Dermis blood vessel endothelial cell (primary cell): Measurements from ENCODE around the gene ROPN1L. TPM values are rescaled to one million over a fixed set of nuclear protein-coding genes. Genes with fewer than 3 reads are reported as not detected.
"Not testable (repeated sequence)": the region's sequence is repeated elsewhere in the genome, so short reads cannot be mapped to it uniquely, and the experiment has no call there.

Source experiments
- DNase-seq: peaks from one replicate; pipeline ENCODE4 v3.0.0; 2010
- total RNA-seq: library from RNA; depleted of rRNA; stranded (reverse); fragments of >200 nt; gene quantifications from 2 replicates; pipeline ENCODE4 v1.2.3, GENCODE V29; 2014

Gene ROPN1L
- total RNA-seq, 1 donor from 2014 or later, result 0.68 TPM

- DNase-seq, result no peak
Measured at GRCh38 chr5:10480237-10480985, 38.7 kb downstream of the ROPN1L start.

- no peak for DNase-seq
Measured at GRCh38 chr5:10481241-10481935, 39.7 kb downstream of the ROPN1L start.

- DNase-seq, result no peak
Measured at GRCh38 chr5:10482791-10483530, 41.3 kb downstream of the ROPN1L start.

- no peak for DNase-seq
Measured at GRCh38 chr5:10484774-10485141, 43.1 kb downstream of the ROPN1L start.

- peak; percentile 78 for DNase-seq
Measured at GRCh38 chr5:10485142-10485795, 43.6 kb downstream of the ROPN1L start.

GRCh38 chr5:10485897-10486296 is 44.2 kb downstream of the ROPN1L start:
- DNase-seq, result no peak

GRCh38 chr5:10486511-10487344 is 45.0 kb downstream of the ROPN1L start:
- DNase-seq, result no peak

- DNase-seq, result no peak
Measured at GRCh38 chr5:10488144-10488543, 46.5 kb downstream of the ROPN1L start.

GRCh38 chr5:10489810-10490426 is 48.2 kb downstream of the ROPN1L start:
- peak; percentile 55 for DNase-seq

GRCh38 chr5:10490927-10491672 is 49.4 kb downstream of the ROPN1L start:
- no peak for DNase-seq

GRCh38 chr5:10491673-10492026 is 50.0 kb downstream of the ROPN1L start:
- DNase-seq, result no peak

- DNase-seq, result no peak
Measured at GRCh38 chr5:10493884-10494283, 52.2 kb downstream of the ROPN1L start.

- not testable (repeated sequence) for DNase-seq
Measured at GRCh38 chr5:10494497-10494896, 52.8 kb downstream of the ROPN1L start.

- no peak for DNase-seq
Measured at GRCh38 chr5:10497554-10497953, 55.9 kb downstream of the ROPN1L start.

- no peak for DNase-seq
Measured at GRCh38 chr5:10498350-10498749, 56.7 kb downstream of the ROPN1L start.

- no peak for DNase-seq
Measured at GRCh38 chr5:10499066-10499465, 57.4 kb downstream of the ROPN1L start.

- no peak for DNase-seq
Measured at GRCh38 chr5:10499776-10500175, 58.1 kb downstream of the ROPN1L start.

- no peak for DNase-seq
Measured at GRCh38 chr5:10500669-10501068, 59.0 kb downstream of the ROPN1L start.

GRCh38 chr5:10501554-10502075 is 59.9 kb downstream of the ROPN1L start:
- DNase-seq, result no peak

- no peak for DNase-seq
Measured at GRCh38 chr5:10502130-10502529, 60.5 kb downstream of the ROPN1L start.

- DNase-seq, result no peak
Measured at GRCh38 chr5:10502578-10502977, 60.9 kb downstream of the ROPN1L start.
